Activated T-helper 17 cell treated with anti-CD3 and anti-CD28 coated beads, Interleukin-2, amount 50 U/mL, for 72 hours (primary cell): ENCODE data around the gene DERA. TPM values are rescaled to one million over a fixed set of nuclear protein-coding genes. Genes with fewer than 3 reads are reported as not detected.
"Not testable (repeated sequence)": the region's sequence is repeated elsewhere in the genome, so short reads cannot be mapped to it uniquely, and the experiment has no call there.

ENCODE experiments used
- ATAC-seq: fragments of 150-1000 bp; cut with Tn5 transposase; replicated peaks from 2 replicates; pipeline ENCODE4 v1.10.0; 2021; ENCODE audit warnings: mild to moderate bottlenecking, moderate library complexity
- H3K27ac Mint-ChIP-seq: one replicate; pipeline ENCODE4 v1.8.0; 2022; ENCODE audit warnings: mixed read lengths
- H3K27me3 Mint-ChIP-seq: one replicate; pipeline ENCODE4 v1.8.0; 2022; ENCODE audit warnings: mixed read lengths
- H3K36me3 Mint-ChIP-seq: one replicate; pipeline ENCODE4 v1.8.0; 2022; ENCODE audit warnings: low read depth, mild to moderate bottlenecking, mixed read lengths
- H3K4me1 Mint-ChIP-seq: one replicate; pipeline ENCODE4 v1.8.0; 2022; ENCODE audit warnings: mixed read lengths
- H3K4me3 Mint-ChIP-seq: one replicate; pipeline ENCODE4 v1.8.0; 2022; ENCODE audit warnings: mild to moderate bottlenecking, mixed read lengths
- H3K9me3 Mint-ChIP-seq: one replicate; pipeline ENCODE4 v1.8.0; 2022; ENCODE audit warnings: mixed read lengths
- total RNA-seq, 2 donors: library from RNA; stranded (reverse); gene quantifications; one replicate each; pipeline ENCODE4 v1.2.3, GENCODE V29; 2022

The DERA gene
- total RNA-seq, 2 donors from 2014 or later = 19.2 to 26.1 TPM

GRCh38 chr12:16020031-16020430 lies 108.9 kb downstream of the DERA start:
- H3K27me3 Mint-ChIP-seq = no peaks in the 10 kb centered on the region
- H3K27ac Mint-ChIP-seq = no peak overlapping the region
- no peaks in the 10 kb centered on the region for H3K4me1 Mint-ChIP-seq
- peaks cover 54% of the 10 kb centered on the region for H3K36me3 Mint-ChIP-seq
- H3K4me3 Mint-ChIP-seq = no peak overlapping the region
- peaks cover 14% of the 10 kb centered on the region for H3K9me3 Mint-ChIP-seq
- no peak for ATAC-seq

GRCh38 chr12:16021026-16021425 lies 109.9 kb downstream of the DERA start:
- Mint-ChIP-seq H3K4me3 (no peak overlapping the region), H3K36me3 (peaks cover 49% of the 10 kb centered on the region), H3K9me3 (peaks cover 14% of the 10 kb centered on the region), H3K4me1 (no peaks in the 10 kb centered on the region), H3K27ac (no peak overlapping the region), H3K27me3 (no peaks in the 10 kb centered on the region)
- no peak for ATAC-seq

- Mint-ChIP-seq H3K27me3 (no peaks in the 10 kb centered on the region), H3K36me3 (peaks cover 48% of the 10 kb centered on the region), H3K4me3 (no peak overlapping the region), H3K4me1 (no peaks in the 10 kb centered on the region), H3K9me3 (peaks cover 14% of the 10 kb centered on the region), H3K27ac (no peak overlapping the region)
- ATAC-seq = no peak
Observed at GRCh38 chr12:16021676-16022075, 110.5 kb downstream of the DERA start.

GRCh38 chr12:16027002-16027401 lies 115.9 kb downstream of the DERA start:
- H3K9me3 Mint-ChIP-seq = peaks cover 4% of the 10 kb centered on the region
- H3K4me1 Mint-ChIP-seq = no peaks in the 10 kb centered on the region
- no peaks in the 10 kb centered on the region for H3K27me3 Mint-ChIP-seq
- H3K36me3 Mint-ChIP-seq = peaks cover 21% of the 10 kb centered on the region
- no peak overlapping the region for H3K27ac Mint-ChIP-seq
- H3K4me3 Mint-ChIP-seq = no peak overlapping the region
- ATAC-seq = no peak

- no peak for ATAC-seq
- Mint-ChIP-seq H3K4me3 (no peak overlapping the region), H3K36me3 (peaks cover 35% of the 10 kb centered on the region), H3K4me1 (no peaks in the 10 kb centered on the region), H3K9me3 (no peaks in the 10 kb centered on the region), H3K27me3 (no peaks in the 10 kb centered on the region), H3K27ac (no peak overlapping the region)
Observed at GRCh38 chr12:16030744-16031143, 119.6 kb downstream of the DERA start.

- H3K4me3 Mint-ChIP-seq = no peak overlapping the region
- ATAC-seq = no peak
- no peaks in the 10 kb centered on the region for H3K4me1 Mint-ChIP-seq
- H3K36me3 Mint-ChIP-seq = peaks cover 63% of the 10 kb centered on the region
- H3K27me3 Mint-ChIP-seq = no peaks in the 10 kb centered on the region
- no peaks in the 10 kb centered on the region for H3K9me3 Mint-ChIP-seq
- H3K27ac Mint-ChIP-seq = no peak overlapping the region
Observed at GRCh38 chr12:16034136-16034817, 123.1 kb downstream of the DERA start.

GRCh38 chr12:16036073-16036472 lies 124.9 kb downstream of the DERA start:
- Mint-ChIP-seq H3K4me3 (no peak overlapping the region), H3K9me3 (no peaks in the 10 kb centered on the region), H3K27me3 (no peaks in the 10 kb centered on the region), H3K36me3 (peaks cover 66% of the 10 kb centered on the region), H3K4me1 (no peaks in the 10 kb centered on the region), H3K27ac (no peak overlapping the region)
- ATAC-seq = no peak

- H3K4me1 Mint-ChIP-seq = no peaks in the 10 kb centered on the region
- no peak for ATAC-seq
- H3K9me3 Mint-ChIP-seq = no peaks in the 10 kb centered on the region
- peaks cover 52% of the 10 kb centered on the region for H3K36me3 Mint-ChIP-seq
- no peak overlapping the region for H3K4me3 Mint-ChIP-seq
- no peaks in the 10 kb centered on the region for H3K27me3 Mint-ChIP-seq
- no peak overlapping the region for H3K27ac Mint-ChIP-seq
Observed at GRCh38 chr12:16037533-16037932, 126.4 kb downstream of the DERA start.

- Mint-ChIP-seq H3K4me3 (no peak overlapping the region), H3K4me1 (no peaks in the 10 kb centered on the region), H3K27ac (no peak overlapping the region), H3K27me3 (no peaks in the 10 kb centered on the region), H3K36me3 (peaks cover 14% of the 10 kb centered on the region), H3K9me3 (peaks cover 17% of the 10 kb centered on the region)
- ATAC-seq = no peak
Observed at GRCh38 chr12:16043480-16043879, 132.3 kb downstream of the DERA start.

GRCh38 chr12:16046266-16046665 lies 135.1 kb downstream of the DERA start:
- H3K4me3 Mint-ChIP-seq = no peak overlapping the region
- peaks cover 24% of the 10 kb centered on the region for H3K9me3 Mint-ChIP-seq
- H3K27ac Mint-ChIP-seq = no peak overlapping the region

GRCh38 chr12:16048511-16048910 lies 137.4 kb downstream of the DERA start:
- Mint-ChIP-seq H3K36me3 (no peaks in the 10 kb centered on the region), H3K4me1 (no peaks in the 10 kb centered on the region), H3K9me3 (peaks cover 24% of the 10 kb centered on the region), H3K27me3 (no peaks in the 10 kb centered on the region), H3K27ac (no peak overlapping the region), H3K4me3 (no peak overlapping the region)
- no peak for ATAC-seq

More at GRCh38 chr12:16046266-16046665, 135.1 kb downstream of the DERA start:
- no peaks in the 10 kb centered on the region for H3K4me1 Mint-ChIP-seq
- H3K27me3 Mint-ChIP-seq = no peaks in the 10 kb centered on the region
- no peak for ATAC-seq
- H3K36me3 Mint-ChIP-seq = no peaks in the 10 kb centered on the region

GRCh38 chr12:16056910-16057309 lies 145.8 kb downstream of the DERA start:
- Mint-ChIP-seq H3K4me1 (no peaks in the 10 kb centered on the region), H3K27ac (no peak overlapping the region), H3K27me3 (no peaks in the 10 kb centered on the region), H3K4me3 (no peak overlapping the region), H3K9me3 (no peaks in the 10 kb centered on the region), H3K36me3 (no peaks in the 10 kb centered on the region)
- no peak for ATAC-seq

GRCh38 chr12:16057351-16057751 lies 146.2 kb downstream of the DERA start:
- H3K36me3 Mint-ChIP-seq, H3K27me3 Mint-ChIP-seq, H3K4me3 Mint-ChIP-seq, ATAC-seq, H3K9me3 Mint-ChIP-seq, H3K27ac Mint-ChIP-seq, H3K4me1 Mint-ChIP-seq: not testable (repeated sequence)

GRCh38 chr12:16062611-16063010 lies 151.5 kb downstream of the DERA start:
- H3K4me3 Mint-ChIP-seq = no peak overlapping the region
- H3K36me3 Mint-ChIP-seq = no peaks in the 10 kb centered on the region
- H3K9me3 Mint-ChIP-seq = no peaks in the 10 kb centered on the region
- H3K27ac Mint-ChIP-seq = no peak overlapping the region
- no peaks in the 10 kb centered on the region for H3K4me1 Mint-ChIP-seq
- H3K27me3 Mint-ChIP-seq = no peaks in the 10 kb centered on the region
- ATAC-seq = no peak

GRCh38 chr12:16063726-16064125 lies 152.6 kb downstream of the DERA start:
- Mint-ChIP-seq H3K36me3 (no peaks in the 10 kb centered on the region), H3K9me3 (no peaks in the 10 kb centered on the region), H3K4me1 (no peaks in the 10 kb centered on the region), H3K4me3 (no peak overlapping the region), H3K27ac (no peak overlapping the region), H3K27me3 (no peaks in the 10 kb centered on the region)
- no peak for ATAC-seq

GRCh38 chr12:16070113-16070512 lies 159.0 kb downstream of the DERA start:
- no peak for ATAC-seq
- no peaks in the 10 kb centered on the region for H3K4me1 Mint-ChIP-seq
- peaks cover 9% of the 10 kb centered on the region for H3K27me3 Mint-ChIP-seq
- no peaks in the 10 kb centered on the region for H3K36me3 Mint-ChIP-seq
- no peak overlapping the region for H3K4me3 Mint-ChIP-seq
- H3K27ac Mint-ChIP-seq = no peak overlapping the region
- H3K9me3 Mint-ChIP-seq = no peaks in the 10 kb centered on the region
